Gastrocnemius medialis (tissue), 4 donors: ENCODE results near the gene ZNF319.

ENCODE experiments used
- POLR2A ChIP-seq, 2 donors: fragments of 450-650 bp; IDR thresholded peaks; one replicate each; pipeline ENCODE4 v1.6.1; 2017; ENCODE audit warnings: antibody characterized with exemption in 2 of 2, mild to moderate bottlenecking in 2 of 2, moderate library complexity in 2 of 2
- TF ChIP-seq, protein P1 (sequence below), 5 experiments: fragments of 450-650 bp in 3 of 5; fragments of 200-600 bp in 2 of 5; sonication (generic) in 2 of 5; IDR thresholded peaks in 4 of 5; conservative IDR thresholded peaks in 1 of 5; 1 replicate in 4 of 5; 2 replicates in 1 of 5; pipeline ENCODE4 v1.5.1; 2016 to 2019; ENCODE audit warnings: antibody characterized with exemption in 5 of 5, mild to moderate bottlenecking in 3 of 5, moderate library complexity in 3 of 5

DNA sequence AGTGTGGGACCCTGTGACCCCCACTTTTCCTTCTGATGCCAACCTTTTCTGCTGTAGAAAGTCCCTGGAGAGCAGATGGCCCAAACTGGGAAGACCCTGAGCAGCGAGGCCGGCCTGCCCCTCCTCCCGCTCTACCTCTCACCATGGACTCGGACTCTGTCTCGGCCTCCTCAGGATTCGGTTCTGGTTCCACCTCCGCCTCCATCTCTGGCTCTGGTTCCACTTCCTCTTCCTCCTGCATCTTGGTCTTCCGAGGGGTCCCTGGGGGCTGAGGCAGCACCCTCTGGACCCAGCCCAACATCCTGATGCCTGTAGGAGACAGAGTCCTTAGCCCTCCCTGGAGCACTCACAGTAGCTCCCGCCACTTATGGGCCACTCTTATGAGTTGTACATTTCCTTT lies 33.5 kb downstream of the ZNF319 start:
- TF ChIP-seq, protein P1, sequence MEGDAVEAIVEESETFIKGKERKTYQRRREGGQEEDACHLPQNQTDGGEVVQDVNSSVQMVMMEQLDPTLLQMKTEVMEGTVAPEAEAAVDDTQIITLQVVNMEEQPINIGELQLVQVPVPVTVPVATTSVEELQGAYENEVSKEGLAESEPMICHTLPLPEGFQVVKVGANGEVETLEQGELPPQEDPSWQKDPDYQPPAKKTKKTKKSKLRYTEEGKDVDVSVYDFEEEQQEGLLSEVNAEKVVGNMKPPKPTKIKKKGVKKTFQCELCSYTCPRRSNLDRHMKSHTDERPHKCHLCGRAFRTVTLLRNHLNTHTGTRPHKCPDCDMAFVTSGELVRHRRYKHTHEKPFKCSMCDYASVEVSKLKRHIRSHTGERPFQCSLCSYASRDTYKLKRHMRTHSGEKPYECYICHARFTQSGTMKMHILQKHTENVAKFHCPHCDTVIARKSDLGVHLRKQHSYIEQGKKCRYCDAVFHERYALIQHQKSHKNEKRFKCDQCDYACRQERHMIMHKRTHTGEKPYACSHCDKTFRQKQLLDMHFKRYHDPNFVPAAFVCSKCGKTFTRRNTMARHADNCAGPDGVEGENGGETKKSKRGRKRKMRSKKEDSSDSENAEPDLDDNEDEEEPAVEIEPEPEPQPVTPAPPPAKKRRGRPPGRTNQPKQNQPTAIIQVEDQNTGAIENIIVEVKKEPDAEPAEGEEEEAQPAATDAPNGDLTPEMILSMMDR (IDR thresholded peaks at IDR 0.05 in 4 of 5, conservative IDR thresholded peaks at IDR 0.05 in 1 of 5): no peak
- no peak for TF ChIP-seq POLR2A (IDR thresholded peaks at IDR 0.05)
